Amygdala (tissue), 56 donors: ENCODE results near the gene TSPO2.
A peak's percentile ranks its signal among the peaks of the same experiment; 100 is the strongest.

ENCODE experiments used
- DNase-seq, 56 donors: peaks; one replicate each; lab custom pipeline; 2025; lab: John Stamatoyannopoulos, UW

The TSPO2 gene

DNA sequence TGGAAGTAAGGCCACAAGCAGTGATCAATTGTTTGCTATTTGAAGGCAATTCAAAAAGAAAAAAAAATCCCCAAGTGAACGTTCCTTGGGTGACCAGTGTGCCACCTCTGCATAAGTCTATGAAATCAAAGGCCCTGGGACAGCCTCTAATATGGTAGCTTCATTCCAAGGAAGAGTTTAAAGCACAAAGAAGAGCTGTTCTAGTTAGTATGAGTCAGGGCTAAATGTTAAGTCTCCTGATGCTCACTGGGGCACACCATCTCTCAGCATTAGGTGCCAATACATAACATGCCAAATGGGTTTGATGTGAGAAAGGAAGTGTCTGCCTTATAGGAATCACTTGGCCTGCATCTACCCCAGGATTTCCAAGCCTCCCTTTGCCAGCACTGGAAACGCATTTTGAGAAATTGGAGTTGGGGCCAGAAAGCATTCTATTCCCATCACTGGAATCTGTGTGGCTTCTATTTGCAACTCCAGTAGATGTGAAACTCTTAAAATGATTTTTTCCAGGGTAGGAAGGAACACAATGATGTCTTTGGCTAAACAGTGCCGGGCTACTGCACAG is 16.2 kb upstream of the TSPO2 start:
- DNase-seq, result no peak

- DNase-seq, result no peak
Measured at GRCh38 chr6:41027241-41027640, 15.0 kb upstream of the TSPO2 start.

DNA sequence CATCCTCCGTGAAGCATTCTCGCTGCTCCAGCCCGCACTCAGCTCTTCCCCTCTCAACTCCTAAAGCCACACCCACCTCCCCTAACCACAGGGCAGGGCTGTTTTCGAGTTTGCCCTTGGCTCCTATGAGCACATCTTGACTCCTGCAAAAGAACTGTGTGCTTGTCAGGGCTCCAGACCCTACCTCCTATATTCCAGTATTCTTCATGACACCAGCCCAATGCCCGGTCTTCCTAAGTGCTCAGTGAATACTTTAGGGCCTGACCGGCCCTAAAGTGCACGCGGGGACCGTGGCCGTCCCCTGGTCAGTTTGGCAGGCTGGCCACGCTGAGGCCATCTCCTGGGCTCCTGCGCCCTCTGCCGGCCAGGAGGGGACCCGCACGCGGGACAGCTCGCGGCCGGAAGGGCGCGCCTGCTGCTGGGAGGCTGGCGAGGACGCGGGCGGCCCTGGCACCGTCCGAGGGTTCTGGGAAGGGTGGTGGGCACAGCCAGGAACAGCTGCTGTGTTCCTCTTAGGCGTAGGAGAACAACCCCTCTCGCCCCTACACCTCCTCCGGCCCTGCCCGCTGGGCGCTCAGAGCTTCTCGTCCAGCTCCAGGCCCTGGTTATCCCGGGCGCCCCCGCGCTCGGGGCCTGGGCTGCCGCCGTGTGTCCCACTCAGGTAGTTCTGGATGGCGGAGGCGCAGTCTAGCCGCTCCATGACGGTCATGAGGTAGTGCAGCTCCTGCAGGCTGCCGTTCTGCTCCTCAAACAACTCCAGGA is 14.3 kb upstream of the TSPO2 start:
- DNase-seq, result peak in 49 of 56 donors; percentile 9 to 81 (median 48)

GRCh38 chr6:41028561-41029412 is 13.5 kb upstream of the TSPO2 start:
- no peak for DNase-seq

DNA sequence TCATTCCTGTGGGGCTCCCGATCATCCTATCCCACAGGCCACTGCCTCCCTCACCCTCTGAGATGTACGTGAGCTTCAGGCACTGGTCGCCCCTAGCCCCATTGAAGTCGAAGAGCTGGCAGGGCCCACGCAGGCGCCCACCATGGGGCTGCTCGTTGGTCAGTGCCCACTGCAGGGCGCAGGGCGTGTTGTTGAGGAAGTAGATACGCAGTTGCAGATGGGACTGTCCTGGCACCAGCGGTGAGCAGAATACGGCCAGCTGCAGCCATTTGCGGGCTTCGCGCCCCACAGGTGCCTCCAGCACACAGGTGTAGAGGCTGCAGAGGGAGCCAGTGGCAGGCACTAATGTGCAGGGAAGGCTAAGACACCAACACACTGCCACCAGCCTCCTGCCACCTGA is 9.4 kb upstream of the TSPO2 start:
- DNase-seq, result no peak

DNA sequence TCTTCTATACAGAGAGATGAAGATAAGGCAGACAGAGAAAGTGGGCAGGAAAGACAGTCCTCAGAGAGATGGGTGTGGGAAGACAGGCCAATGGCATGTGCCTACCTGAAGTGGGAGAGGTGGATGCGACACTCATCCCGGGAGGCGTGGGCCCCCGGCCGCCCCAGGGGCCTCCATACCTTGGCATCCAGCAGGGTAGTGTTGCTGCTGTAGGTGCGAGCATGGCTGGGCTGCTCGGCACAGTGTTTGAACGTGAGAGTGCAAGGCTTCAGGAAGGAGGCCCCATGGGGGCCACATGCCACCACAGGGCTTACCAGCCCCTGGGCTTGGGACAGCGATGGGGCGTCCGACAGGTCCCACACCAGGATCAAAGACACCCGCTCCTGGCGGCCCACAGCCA is 8.5 kb upstream of the TSPO2 start:
- no peak for DNase-seq

GRCh38 chr6:41036186-41036585 is 6.1 kb upstream of the TSPO2 start:
- no peak for DNase-seq

DNA sequence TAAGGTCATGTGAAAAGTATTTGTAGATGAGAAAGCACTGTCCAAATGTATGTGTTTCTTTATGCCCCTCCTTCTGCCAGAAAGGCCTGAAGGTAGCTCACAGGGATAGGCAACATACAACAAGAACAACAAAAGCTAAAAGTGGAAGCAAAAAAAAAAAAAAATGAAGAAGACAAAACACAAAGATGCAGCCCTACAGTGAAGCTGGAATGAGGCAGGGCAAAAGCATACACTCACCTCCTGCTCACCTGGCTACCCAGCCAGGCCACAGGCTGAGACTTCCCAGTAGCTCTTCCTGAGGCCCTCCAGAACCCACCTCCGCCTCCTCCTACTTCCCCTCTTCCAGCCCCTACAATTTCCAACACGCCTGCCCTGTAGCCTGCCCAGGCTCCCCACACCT is 5.7 kb upstream of the TSPO2 start:
- no peak for DNase-seq

GRCh38 chr6:41037107-41037900 is 5.0 kb upstream of the TSPO2 start:
- DNase-seq, result peak in 5 of 56 donors; percentile 2 to 21 (median 4)

GRCh38 chr6:41038205-41038604 is 4.1 kb upstream of the TSPO2 start:
- no peak for DNase-seq

GRCh38 chr6:41039060-41039998 is 2.9 kb upstream of the TSPO2 start, which contains the start of gene UNC5CL:
TSS of gene UNC5CL (minus strand) at chr6:41039221. CDS start at chr6:41035074, 4,147 bp downstream.
- peak in 1 of 56 donors; percentile 2 for DNase-seq

DNA sequence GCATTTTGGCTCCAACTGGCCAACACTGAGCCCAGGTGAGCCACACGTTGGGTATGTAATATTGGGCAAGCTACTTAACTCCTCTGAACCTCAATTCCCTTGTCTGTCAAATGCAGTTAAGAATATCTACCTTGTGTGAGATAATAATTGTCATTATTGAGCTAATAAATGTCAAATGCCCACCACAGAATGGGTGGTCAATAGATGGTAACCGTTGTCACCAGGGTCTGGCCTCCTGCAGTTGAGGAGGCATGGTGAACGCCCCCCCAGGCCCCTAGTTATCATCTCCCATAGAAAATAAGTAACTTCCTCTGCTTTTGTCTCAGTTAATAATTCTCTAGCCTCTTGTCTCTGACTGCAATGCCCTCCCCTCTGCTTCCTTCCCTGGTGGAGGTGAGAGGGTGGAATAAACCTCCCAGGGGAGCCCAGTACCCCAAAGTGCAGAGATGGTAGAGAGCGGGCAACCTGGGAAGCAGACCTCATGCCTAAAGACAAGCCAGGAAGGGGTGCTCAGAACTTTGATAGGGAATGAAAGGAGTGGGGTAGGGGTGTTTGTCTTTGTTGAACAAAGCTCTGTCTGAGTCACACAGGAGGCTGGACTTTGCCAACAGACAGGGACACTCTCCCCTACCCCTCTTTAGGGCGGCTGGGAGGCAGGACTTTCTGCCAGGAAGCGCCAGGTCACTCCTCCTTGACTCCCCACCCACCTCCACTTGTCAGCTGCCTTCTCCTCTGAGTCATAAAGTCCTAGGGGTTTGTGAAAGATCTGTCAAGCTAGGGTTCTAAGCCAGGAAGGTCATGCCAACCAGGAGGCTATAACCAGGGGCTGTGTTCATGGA is 1.9 kb upstream of the TSPO2 start:
- DNase-seq, result no peak

DNA sequence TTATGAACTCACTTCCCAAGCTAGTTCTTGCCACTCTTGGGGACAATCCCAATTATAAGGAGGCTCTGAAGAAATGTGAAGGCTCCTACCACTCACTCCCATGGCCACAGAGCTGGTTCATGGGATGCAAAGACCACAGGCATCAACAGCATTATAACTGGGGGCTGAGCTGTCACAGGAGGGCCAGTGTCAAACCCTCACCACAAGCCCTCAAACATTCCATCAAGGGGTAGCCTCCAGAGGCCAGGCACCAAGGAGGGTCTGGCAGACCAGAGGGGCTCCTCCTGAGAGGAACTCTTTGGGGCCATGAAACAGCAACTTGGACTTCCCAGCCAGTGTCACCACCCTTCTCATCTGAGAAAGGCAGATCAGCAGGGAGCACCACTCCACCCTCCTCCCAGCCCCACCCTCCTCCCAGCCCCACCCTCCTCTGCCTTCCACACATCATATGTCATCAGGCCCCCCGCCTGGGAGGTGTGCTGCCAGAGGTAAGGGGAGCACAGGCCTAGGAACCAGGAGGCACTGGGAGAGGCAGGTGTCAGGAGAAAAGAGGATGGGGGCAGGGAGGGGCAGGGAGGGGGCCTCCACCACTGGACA is 1.2 kb upstream of the TSPO2 start:
- DNase-seq, result no peak

DNA sequence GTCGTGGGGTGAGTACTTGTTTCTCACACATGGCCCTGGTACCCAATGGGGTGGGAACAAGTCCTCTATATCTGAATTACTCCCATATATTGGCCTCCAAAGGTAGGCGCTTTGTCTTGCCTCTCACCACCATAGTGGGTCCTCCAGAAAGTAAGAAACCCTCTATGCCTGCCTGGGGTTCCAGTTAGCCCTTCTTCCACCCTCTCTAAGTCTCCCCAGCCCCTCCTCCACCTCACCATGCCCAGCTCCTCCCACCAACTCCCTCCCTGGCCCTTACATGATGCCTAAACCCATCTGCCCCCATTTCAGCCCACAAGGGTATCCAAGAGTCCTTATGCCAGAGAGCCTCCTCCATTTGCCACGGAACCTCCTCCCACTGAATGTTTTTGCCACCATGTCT is 884 bp downstream of the TSPO2 start:
- DNase-seq, result no peak

- DNase-seq, result no peak
Measured at GRCh38 chr6:41045664-41046063, 3.4 kb downstream of the TSPO2 start.

- no peak for DNase-seq
Measured at GRCh38 chr6:41046084-41046483, 3.8 kb downstream of the TSPO2 start.

DNA sequence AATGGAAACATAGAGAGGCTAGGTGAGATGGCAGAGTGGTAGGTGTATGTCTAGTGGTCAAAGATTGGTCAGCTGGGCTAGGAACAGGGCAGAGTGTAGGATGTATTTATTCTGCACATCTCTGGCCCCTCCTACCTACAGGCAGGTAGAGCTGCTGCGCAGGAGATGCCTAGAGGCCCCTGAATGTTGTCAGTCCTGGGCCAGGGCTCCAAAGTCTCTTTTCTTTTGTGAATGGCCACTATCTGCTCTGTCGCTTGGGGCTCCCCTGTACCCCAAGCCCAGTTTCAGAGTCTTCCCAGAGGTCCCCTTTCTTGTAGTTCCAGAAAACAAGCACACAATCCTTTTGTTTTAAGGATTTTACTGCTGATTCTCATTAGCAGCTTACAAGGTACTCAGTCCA is 5.0 kb downstream of the TSPO2 start:
- DNase-seq, result no peak
